GM19328 (cell line): ENCODE results near the gene MNT.

Experiments
- ATAC-seq: cut with Tn5 transposase; IDR thresholded peaks from one replicate; pipeline ENCODE4 v1.9.1; 2021; ENCODE audit warnings: mild to moderate bottlenecking, moderate library complexity; ENCODE audit not compliant: unreplicated experiment

MNT gene

DNA sequence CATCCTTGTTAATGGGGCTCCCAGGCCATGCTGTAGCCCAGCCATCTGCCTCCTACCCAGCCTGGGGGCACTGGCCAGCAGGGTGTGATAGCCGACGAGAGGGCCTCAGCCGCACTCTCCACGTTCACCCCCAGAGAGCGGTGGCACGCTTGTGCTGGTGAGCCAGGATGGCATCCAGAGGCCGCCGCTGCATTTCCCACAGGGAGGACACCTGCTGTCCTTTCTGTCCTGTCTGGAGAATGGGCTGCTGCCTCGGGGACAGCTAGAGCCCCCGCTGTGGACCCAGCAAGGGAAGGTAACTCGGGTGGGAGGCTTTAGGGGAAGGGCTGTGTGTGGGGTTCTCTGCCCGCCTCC lies 36.1 kb downstream of the MNT start:
- ATAC-seq, result no peak

DNA sequence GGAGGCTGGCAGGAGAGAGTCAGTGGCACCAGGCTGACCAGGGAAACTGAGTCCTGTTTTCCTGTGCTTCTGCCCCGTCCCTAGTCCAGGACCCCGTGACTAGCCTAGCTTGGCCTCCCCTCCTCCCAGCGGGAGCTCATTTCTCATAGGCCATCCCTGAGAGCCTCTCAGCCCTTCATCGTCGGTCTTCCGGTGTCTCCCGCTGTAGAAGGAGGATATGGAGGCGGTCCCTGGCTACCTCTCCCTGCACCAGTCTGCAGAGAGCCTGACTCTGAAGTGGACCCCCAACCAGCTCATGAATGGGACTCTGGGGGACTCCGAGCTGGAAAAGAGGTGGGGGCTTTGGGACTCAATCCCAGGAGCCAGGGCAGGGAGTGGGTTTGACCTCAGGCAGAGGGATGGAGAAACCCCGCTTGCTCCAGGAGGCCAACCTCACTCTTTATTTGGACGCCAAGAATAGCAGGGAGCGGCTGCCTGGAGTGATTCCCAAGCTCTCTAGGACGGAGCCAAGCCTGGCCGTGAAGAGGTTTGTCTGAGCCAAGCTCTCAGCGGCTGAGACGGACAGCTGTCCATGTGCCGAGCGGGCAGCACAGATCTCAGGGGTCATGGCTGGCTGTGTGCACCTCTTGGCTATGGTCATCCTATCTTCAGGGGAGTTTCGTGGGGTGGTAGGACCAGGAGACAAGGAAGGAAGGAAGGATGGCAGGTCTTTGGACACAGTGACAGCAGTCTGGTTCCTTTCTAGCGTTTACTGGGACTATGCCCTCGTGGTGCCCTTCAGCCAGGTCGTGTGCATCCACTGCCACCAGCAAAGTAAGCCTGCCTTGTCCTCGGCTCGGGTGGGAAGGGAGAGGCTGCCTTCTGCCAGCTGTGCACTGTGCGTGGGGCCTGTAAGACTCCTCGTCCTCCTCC lies 36.8 kb downstream of the MNT start:
- no peak for ATAC-seq

- ATAC-seq, result no peak
These were observed 37.5 kb downstream of the MNT start for GRCh38 chr17:2363318-2363717.

DNA sequence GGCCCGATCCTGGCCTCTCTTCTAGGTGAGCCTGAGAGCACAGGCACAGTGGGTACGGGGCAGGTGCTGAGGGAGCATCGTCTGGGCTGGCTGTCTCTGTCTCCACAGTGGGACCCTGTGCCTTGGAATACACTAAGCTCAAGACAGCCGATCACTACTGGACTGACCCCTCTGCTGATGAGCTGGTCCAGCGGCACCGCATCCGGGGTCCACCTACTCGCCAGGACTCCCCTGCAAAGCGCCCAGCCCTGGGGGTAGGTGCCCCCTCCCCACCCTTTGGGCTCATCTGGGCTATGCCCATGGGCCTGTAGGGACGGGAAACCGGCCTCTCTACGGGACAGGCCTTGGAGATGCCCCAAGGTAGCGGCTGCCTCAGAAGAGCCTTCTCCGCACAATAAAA lies 38.0 kb downstream of the MNT start:
- no peak for ATAC-seq

DNA sequence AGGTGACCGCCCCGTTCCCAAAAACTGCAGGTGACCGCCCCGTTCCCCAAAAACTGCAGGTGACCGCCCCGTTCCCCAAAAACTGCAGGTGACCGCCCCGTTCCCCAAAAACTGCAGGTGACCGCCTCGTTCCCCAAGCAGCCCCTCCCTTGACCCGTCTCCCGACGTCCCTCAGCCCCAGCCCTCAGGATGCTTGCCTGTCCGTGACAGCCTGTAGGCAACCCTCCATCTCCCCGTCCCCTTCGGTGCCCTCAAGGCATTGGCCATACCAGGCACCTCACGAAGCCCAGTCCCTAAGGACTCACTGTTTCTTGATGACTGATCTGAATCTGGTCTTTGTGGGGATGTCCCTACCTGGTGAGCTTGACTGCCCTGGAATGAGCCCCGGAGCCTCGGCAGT lies 38.4 kb downstream of the MNT start:
- no peak for ATAC-seq

DNA sequence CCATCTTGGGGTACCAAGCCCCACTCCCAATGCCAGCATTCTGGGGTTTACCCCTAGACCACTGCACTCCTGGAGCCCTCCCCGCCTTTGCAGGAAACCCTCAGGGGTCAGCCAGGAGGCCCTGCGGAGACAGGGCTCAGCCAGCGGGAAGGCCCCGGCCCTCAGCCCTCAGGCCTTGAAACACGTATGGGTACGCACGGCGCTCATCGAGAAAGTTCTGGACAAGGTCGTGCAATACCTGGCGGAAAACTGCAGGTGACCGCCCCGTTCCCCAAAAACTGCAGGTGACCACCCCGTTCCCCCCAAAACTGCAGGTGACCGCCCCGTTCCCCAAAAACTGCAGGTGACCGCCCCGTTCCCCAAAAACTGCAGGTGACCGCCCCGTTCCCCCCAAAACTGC lies 38.8 kb downstream of the MNT start:
- no peak for ATAC-seq

DNA sequence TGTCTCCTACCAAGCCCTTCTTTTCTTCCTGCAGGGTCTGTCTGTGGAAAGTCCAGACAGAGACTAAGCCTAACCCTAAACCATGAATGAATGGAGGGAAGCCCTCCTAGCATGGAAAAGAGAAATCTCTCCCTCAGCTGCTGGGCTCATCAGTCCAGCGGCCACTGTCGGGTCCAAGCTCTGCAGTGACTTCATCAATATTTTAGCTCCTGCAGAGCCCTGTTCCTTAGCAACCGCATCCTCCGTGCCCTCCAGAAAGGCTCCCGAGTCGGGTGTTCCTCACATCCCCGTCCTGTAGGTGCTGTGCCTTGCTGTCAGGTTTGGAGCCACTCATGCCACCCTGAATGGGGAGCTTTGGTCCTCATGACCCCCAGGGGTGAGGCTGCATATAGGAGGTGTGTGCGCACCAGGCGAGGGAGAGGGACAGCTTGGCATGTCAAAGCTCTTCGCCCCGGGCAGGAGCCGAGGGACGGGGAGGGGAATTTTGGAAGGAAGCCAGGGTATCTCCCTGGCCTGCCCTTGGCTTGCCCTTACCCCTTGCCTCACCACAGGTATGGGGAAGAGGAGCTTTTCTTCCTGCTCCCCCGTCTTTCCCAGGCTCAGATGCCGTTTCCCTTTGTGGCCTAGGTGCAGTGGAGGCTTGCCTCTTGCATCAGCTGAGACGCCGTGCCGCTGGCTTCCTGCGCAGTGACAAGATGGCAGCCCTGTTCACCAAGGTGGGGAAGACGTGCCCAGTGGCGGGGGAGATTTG lies 39.7 kb downstream of the MNT start:
- ATAC-seq, result no peak

- no peak for ATAC-seq
These were observed 42.9 kb downstream of the MNT start for GRCh38 chr17:2357931-2358434.

DNA sequence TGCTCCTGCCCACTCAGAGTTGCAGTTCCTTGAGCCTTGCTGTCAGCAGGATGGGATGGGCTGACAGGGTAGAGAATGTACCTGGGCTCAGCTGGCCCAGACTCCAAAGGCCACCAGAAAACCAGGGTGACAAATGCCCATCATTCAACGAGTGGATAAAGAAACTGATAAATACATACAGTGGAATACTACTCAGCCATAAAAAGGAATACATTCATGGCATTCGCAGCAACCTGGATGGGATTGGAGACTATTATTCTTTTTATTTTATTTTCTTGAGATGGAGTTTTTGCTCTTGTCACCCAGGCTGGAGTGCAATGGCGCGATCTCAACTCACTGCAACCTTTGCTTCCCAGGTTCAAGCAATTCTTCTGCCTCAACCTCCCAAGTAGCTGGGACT lies 43.6 kb downstream of the MNT start:
- ATAC-seq, result no peak

DNA sequence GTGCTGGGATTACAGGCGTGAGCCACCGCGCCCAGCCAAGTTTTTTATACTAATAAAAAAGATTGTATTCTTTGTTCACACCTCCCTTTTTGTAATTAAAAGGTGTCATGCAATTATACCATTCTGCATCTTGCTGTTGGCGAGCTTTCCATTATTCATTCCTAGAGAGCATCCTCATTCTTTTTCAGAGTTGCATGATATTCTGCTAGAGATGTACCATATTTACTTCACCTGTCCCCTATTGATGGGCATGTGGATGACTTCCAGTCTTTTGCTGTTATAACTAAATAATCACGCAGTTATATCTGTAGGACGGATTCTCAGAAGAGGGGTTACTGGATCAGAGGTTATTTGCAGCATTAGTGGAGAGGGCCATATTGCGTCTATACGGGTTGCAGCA lies 46.5 kb downstream of the MNT start:
- no peak for ATAC-seq

GRCh38 chr17:2351269-2351668 lies 49.6 kb downstream of the MNT start:
- ATAC-seq, result no peak

- no peak for ATAC-seq
These were observed 52.8 kb downstream of the MNT start for GRCh38 chr17:2347805-2348685.

- ATAC-seq, result no peak
These were observed 54.4 kb downstream of the MNT start for GRCh38 chr17:2346475-2346874.

GRCh38 chr17:2344528-2344927 lies 56.3 kb downstream of the MNT start:
- ATAC-seq, result no peak

GRCh38 chr17:2343421-2343820 lies 57.4 kb downstream of the MNT start:
- no peak for ATAC-seq

GRCh38 chr17:2338315-2338657 lies 62.6 kb downstream of the MNT start:
- no peak for ATAC-seq

DNA sequence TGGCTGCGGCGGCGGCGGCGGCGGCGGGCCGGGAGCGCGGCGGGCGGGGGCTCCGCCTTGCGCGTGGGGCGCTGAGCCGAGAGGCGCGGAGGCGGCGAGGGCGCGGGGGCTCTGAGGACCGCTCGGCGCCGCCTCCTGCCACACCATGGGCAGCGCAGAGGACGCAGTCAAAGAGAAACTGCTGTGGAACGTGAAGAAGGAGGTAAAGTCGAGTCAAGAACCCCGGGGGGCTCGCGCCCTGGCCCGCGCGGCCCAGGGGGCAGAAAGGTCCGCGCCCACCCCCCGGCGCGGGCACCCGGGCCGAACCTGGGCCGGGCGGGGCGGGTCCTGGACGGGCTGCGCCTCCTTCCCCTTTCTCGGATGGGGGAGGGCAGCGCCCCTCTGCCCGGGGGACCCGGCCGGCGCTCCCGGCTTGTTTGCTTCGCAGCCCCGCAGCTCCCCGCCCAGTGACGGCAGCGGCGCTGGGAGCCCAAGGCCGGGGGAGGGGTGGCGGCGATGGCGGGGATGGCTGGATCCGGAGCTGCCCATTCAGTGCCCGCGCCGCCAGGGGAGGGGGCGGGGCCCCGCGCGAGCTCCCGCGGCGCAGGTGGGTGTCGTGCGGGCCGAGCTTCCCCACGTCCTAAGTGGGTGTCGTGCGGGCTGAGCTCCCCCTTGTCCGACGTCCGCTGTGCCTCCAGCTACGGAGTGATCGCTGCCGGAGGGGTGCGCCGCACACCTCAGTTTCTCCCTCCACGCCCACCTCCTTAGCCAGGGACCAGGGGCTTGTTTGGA lies 63.1 kb downstream of the MNT start:
- no peak for ATAC-seq

- ATAC-seq, result peak; percentile 11
These were observed 63.9 kb downstream of the MNT start, which contains the start of gene SGSM2 for GRCh38 chr17:2336852-2337543. Gene SGSM2, plus strand, starts transcription at chr17:2337501. Its CDS starts 188 bp downstream, at chr17:2337689.

DNA sequence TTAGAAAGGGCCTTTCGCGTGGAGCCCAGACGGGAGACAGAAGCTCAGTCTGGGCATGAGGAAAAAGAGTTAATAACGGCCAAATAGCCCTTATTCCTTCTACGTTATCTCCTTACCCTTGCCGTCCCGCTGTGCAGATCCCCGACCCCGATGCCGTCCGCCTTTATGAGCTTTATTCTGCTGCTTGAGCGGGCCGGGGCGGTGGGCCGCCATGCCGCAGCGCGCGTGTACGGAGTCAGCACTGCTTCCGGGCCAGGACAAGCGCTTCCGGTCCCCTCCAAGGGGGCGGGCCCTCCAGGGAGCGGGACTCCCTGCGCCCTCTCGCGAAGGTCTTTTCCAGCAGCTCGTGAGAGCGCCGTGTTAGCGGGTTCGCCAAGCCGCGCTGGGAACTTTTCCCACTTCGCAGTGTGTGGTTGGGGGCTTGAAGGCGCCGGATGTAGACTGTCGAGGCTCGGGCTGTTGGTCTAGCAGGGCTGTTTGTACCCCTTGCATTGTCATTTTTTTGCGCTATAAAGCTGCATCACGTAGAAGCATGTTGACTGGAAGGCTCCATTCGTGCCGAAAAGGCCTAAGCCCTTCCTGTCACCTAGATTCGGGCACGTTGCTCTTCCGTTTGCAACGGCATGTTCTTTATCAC lies 64.5 kb downstream of the MNT start, which contains the start of gene TSR1:
Gene TSR1, minus strand, starts transcription at position 243 of the 637 bp plus-strand sequence. Its CDS starts 30 bp downstream, at position 213.
- ATAC-seq, result peak; percentile 68
